ENCODE measurements around the gene ZHX3.

The ZHX3 gene

GRCh38 chr20:41258474-41258873 is 59.1 kb downstream of the ZHX3 start:
- no peak overlapping the region for H3K4me3 ChIP-seq (ENCODE audit: low read length)
- no peak for TF ChIP-seq CTCF (conservative IDR thresholded peaks at IDR 0.05; ENCODE audit: low read depth, low read length)
- DNase-seq (ENCODE audit: low read depth), result no peak

DNA sequence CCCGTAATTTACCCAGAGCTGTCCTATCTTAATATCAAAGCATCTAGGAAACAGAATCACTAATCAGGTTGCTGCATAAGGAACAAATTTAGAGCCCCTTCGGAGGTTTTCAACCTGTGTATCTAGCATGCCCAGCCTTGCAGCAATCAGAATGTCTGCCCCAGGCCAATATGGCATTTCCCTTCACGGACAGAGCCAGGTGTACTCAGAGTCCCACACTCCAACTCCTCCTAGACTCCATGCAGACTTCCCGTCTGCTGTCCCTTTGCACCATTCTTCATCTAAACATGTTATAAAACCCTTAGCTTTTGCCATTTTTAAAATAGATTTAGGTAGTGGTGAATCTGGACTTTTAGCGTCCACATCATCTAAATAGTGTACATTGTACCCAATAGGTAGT is 61.0 kb downstream of the ZHX3 start:
- TF ChIP-seq CTCF (conservative IDR thresholded peaks at IDR 0.05; ENCODE audit: low read depth, low read length), result no peak

GRCh38 chr20:41255655-41256054 is 61.9 kb downstream of the ZHX3 start:
- no peak overlapping the region for H3K4me3 ChIP-seq (ENCODE audit: low read length)
- no peak for TF ChIP-seq CTCF (conservative IDR thresholded peaks at IDR 0.05; ENCODE audit: low read depth, low read length)
- no peak for DNase-seq (ENCODE audit: low read depth)

More for the DNA sequence above, 61.0 kb downstream of the ZHX3 start:
- H3K4me3 ChIP-seq (ENCODE audit: low read length), result no peak overlapping the region
- no peak for DNase-seq (ENCODE audit: low read depth)

- no peak for DNase-seq (ENCODE audit: low read depth)
- peak; percentile 24 for TF ChIP-seq CTCF (conservative IDR thresholded peaks at IDR 0.05; ENCODE audit: low read depth, low read length)
- H3K4me3 ChIP-seq (ENCODE audit: low read length), result no peak overlapping the region
Observed at GRCh38 chr20:41249411-41250281, 67.9 kb downstream of the ZHX3 start.

DNA sequence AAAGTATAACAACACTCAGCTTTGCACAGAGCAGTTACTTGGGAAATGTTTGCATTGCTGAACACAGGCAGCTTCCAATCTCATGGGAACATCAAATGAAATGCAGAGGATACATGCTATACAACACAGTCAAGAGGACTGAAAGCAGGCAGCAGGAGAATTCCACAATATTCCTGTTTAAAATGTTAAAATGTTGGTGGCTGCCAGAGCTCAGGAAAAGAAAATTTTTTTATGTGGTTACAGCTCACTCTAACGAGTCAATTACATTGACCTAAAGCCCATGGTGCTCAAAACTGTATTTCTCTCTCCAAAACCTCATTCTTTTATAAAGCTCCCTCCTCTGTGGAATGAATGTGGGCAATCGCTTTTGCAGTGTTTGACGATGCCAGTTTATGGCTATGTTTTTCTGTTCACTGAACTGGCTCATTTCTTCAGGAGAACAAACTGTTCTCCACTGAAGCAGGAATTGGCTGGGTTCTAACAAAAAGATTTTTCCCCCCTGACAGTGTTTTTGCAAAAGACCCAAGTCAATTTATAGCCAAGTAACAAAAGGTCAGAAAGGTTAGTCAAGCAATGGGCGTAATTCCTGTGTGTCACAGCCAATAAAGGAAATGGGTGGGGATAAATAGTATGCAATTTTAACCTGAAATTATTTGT is 69.0 kb downstream of the ZHX3 start:
- no peak for DNase-seq (ENCODE audit: low read depth)
- no peak overlapping the region for H3K4me3 ChIP-seq (ENCODE audit: low read length)
- TF ChIP-seq CTCF (conservative IDR thresholded peaks at IDR 0.05; ENCODE audit: low read depth, low read length), result no peak

- H3K4me3 ChIP-seq (ENCODE audit: low read length), result no peak overlapping the region
- no peak for TF ChIP-seq CTCF (conservative IDR thresholded peaks at IDR 0.05; ENCODE audit: low read depth, low read length)
- no peak for DNase-seq (ENCODE audit: low read depth)
Observed at GRCh38 chr20:41247523-41248367, 69.8 kb downstream of the ZHX3 start.

Data from retinal pigment epithelial cell (primary cell).